Measurements from ENCODE around the gene NUDT14. TPM values are rescaled to one million over a fixed set of nuclear protein-coding genes. Genes with fewer than 3 reads are reported as not detected.

NUDT14 gene
- total RNA-seq, 2 donors from 2014 or later: 13.3 to 18.2 TPM

GRCh38 chr14:105200641-105201040 lies 19.5 kb upstream of the NUDT14 start:
- DNase-seq (no peak), ATAC-seq (replicated peaks in 1 of 2) (no peak)
- Mint-ChIP-seq H3K27ac (no peak overlapping the region), H3K4me3 (no peak overlapping the region), H3K27me3 (ENCODE audit: low read depth) (peaks cover 30% of the 10 kb centered on the region), H3K9me3 (no peaks in the 10 kb centered on the region), H3K4me1 (ENCODE audit: low read depth) (peaks cover 18% of the 10 kb centered on the region), H3K36me3 (ENCODE audit: insufficient read depth in 2 of 2) (no peaks in the 10 kb centered on the region)

- no peak overlapping the region for H3K27ac Mint-ChIP-seq
- no peaks in the 10 kb centered on the region for H3K9me3 Mint-ChIP-seq
- ATAC-seq (replicated peaks in 1 of 2) (no peak), DNase-seq (no peak)
- H3K4me3 Mint-ChIP-seq: no peak overlapping the region
- peaks cover 31% of the 10 kb centered on the region for H3K27me3 Mint-ChIP-seq (ENCODE audit: low read depth)
- peaks cover 20% of the 10 kb centered on the region for H3K4me1 Mint-ChIP-seq (ENCODE audit: low read depth)
- H3K36me3 Mint-ChIP-seq (ENCODE audit: insufficient read depth in 2 of 2): no peaks in the 10 kb centered on the region
Observed at GRCh38 chr14:105200074-105200473, 19.0 kb upstream of the NUDT14 start.

GRCh38 chr14:105199093-105199492 lies 18.0 kb upstream of the NUDT14 start:
- Mint-ChIP-seq H3K27ac (no peak overlapping the region), H3K9me3 (no peaks in the 10 kb centered on the region), H3K4me3 (no peak overlapping the region), H3K27me3 (ENCODE audit: low read depth) (peaks cover 39% of the 10 kb centered on the region), H3K4me1 (ENCODE audit: low read depth) (peaks cover 28% of the 10 kb centered on the region), H3K36me3 (ENCODE audit: insufficient read depth in 2 of 2) (no peaks in the 10 kb centered on the region)
- ATAC-seq (replicated peaks in 1 of 2) (no peak), DNase-seq (no peak)

- H3K27me3 Mint-ChIP-seq (ENCODE audit: low read depth): peaks cover 39% of the 10 kb centered on the region
- H3K9me3 Mint-ChIP-seq: no peaks in the 10 kb centered on the region
- DNase-seq (no peak), ATAC-seq (replicated peaks in 1 of 2) (no peak)
- H3K36me3 Mint-ChIP-seq (ENCODE audit: insufficient read depth in 2 of 2): no peaks in the 10 kb centered on the region
- no peak overlapping the region for H3K4me3 Mint-ChIP-seq
- H3K4me1 Mint-ChIP-seq (ENCODE audit: low read depth): peaks cover 33% of the 10 kb centered on the region
- H3K27ac Mint-ChIP-seq: no peak overlapping the region
Observed at GRCh38 chr14:105198588-105198987, 17.5 kb upstream of the NUDT14 start.

- DNase-seq (no peak), ATAC-seq (replicated peaks in 1 of 2) (no peak)
- peaks cover 39% of the 10 kb centered on the region for H3K27me3 Mint-ChIP-seq (ENCODE audit: low read depth)
Observed at GRCh38 chr14:105197211-105197641, 16.1 kb upstream of the NUDT14 start.

GRCh38 chr14:105196265-105196960 lies 15.3 kb upstream of the NUDT14 start:
- ATAC-seq (replicated peaks in 1 of 2) (no peak), DNase-seq (no peak)
- peaks cover 20% of the 10 kb centered on the region for H3K4me1 Mint-ChIP-seq (ENCODE audit: low read depth)
- no peaks in the 10 kb centered on the region for H3K9me3 Mint-ChIP-seq
- peaks cover 39% of the 10 kb centered on the region for H3K27me3 Mint-ChIP-seq (ENCODE audit: low read depth)
- peak overlapping the region in 1 of 2 donors; percentile 9 for H3K4me3 Mint-ChIP-seq
- no peak overlapping the region for H3K27ac Mint-ChIP-seq
- no peaks in the 10 kb centered on the region for H3K36me3 Mint-ChIP-seq (ENCODE audit: insufficient read depth in 2 of 2)

More at GRCh38 chr14:105197211-105197641, 16.1 kb upstream of the NUDT14 start:
- H3K9me3 Mint-ChIP-seq: no peaks in the 10 kb centered on the region
- H3K4me3 Mint-ChIP-seq: no peak overlapping the region
- peaks cover 28% of the 10 kb centered on the region for H3K4me1 Mint-ChIP-seq (ENCODE audit: low read depth)
- H3K36me3 Mint-ChIP-seq (ENCODE audit: insufficient read depth in 2 of 2): no peaks in the 10 kb centered on the region
- no peak overlapping the region for H3K27ac Mint-ChIP-seq

- H3K27me3 Mint-ChIP-seq (ENCODE audit: low read depth): peaks cover 39% of the 10 kb centered on the region
- no peak for ATAC-seq (replicated peaks in 1 of 2)
- peaks cover 19% of the 10 kb centered on the region for H3K4me1 Mint-ChIP-seq (ENCODE audit: low read depth)
Observed at GRCh38 chr14:105195522-105196264, 14.6 kb upstream of the NUDT14 start.

GRCh38 chr14:105195051-105195450 lies 13.9 kb upstream of the NUDT14 start:
- H3K27me3 Mint-ChIP-seq (ENCODE audit: low read depth): peaks cover 39% of the 10 kb centered on the region
- no peaks in the 10 kb centered on the region for H3K36me3 Mint-ChIP-seq (ENCODE audit: insufficient read depth in 2 of 2)
- peaks cover 19% of the 10 kb centered on the region for H3K4me1 Mint-ChIP-seq (ENCODE audit: low read depth)
- H3K9me3 Mint-ChIP-seq: no peaks in the 10 kb centered on the region
- H3K27ac Mint-ChIP-seq: no peak overlapping the region
- no peak for ATAC-seq (replicated peaks in 1 of 2)
- H3K4me3 Mint-ChIP-seq: no peak overlapping the region
- no peak for DNase-seq

More at GRCh38 chr14:105195522-105196264, 14.6 kb upstream of the NUDT14 start:
- Mint-ChIP-seq H3K4me3 (peak overlapping the region; percentile 40), H3K9me3 (no peaks in the 10 kb centered on the region), H3K36me3 (ENCODE audit: insufficient read depth in 2 of 2) (no peaks in the 10 kb centered on the region), H3K27ac (no peak overlapping the region)
- no peak for DNase-seq

- Mint-ChIP-seq H3K4me1 (ENCODE audit: low read depth) (peaks cover 19% of the 10 kb centered on the region), H3K27ac (no peak overlapping the region), H3K4me3 (peak overlapping the region; percentile 6 to 67), H3K27me3 (ENCODE audit: low read depth) (peaks cover 33% of the 10 kb centered on the region), H3K9me3 (no peaks in the 10 kb centered on the region), H3K36me3 (ENCODE audit: insufficient read depth in 2 of 2) (no peaks in the 10 kb centered on the region)
- ATAC-seq (replicated peaks in 1 of 2) (peak; percentile 22 to 33), DNase-seq (peak in 1 of 2 donors; percentile 39)
Observed at GRCh38 chr14:105193916-105194782, 13.0 kb upstream of the NUDT14 start.

- Mint-ChIP-seq H3K27ac (no peak overlapping the region), H3K4me1 (ENCODE audit: low read depth) (peaks cover 19% of the 10 kb centered on the region), H3K36me3 (ENCODE audit: insufficient read depth in 2 of 2) (peaks cover 0 to 1% of the 10 kb centered on the region in 2 donors), H3K4me3 (peak overlapping the region; percentile 7 to 58), H3K27me3 (ENCODE audit: low read depth) (peaks cover 22% of the 10 kb centered on the region), H3K9me3 (peaks cover 0 to 2% of the 10 kb centered on the region in 2 donors)
- DNase-seq: peak; percentile 50 to 59
- ATAC-seq (replicated peaks in 1 of 2): peak; percentile 68 to 69
Observed at GRCh38 chr14:105192866-105193731, 12.0 kb upstream of the NUDT14 start.

GRCh38 chr14:105187935-105188524 lies 6.9 kb upstream of the NUDT14 start:
- Mint-ChIP-seq H3K27me3 (ENCODE audit: low read depth) (no peaks in the 10 kb centered on the region), H3K9me3 (peaks cover 0 to 2% of the 10 kb centered on the region in 2 donors), H3K4me1 (ENCODE audit: low read depth) (no peaks in the 10 kb centered on the region), H3K27ac (no peak overlapping the region), H3K4me3 (no peak overlapping the region), H3K36me3 (ENCODE audit: insufficient read depth in 2 of 2) (peaks cover 0 to 1% of the 10 kb centered on the region in 2 donors)
- no peak for DNase-seq
- peak in 1 of 2 donors; percentile 40 for ATAC-seq (replicated peaks in 1 of 2)

- ATAC-seq (replicated peaks in 1 of 2) (no peak), DNase-seq (no peak)
- Mint-ChIP-seq H3K36me3 (ENCODE audit: insufficient read depth in 2 of 2) (peaks cover 0 to 1% of the 10 kb centered on the region in 2 donors), H3K27me3 (ENCODE audit: low read depth) (no peaks in the 10 kb centered on the region), H3K9me3 (peaks cover 0 to 2% of the 10 kb centered on the region in 2 donors), H3K4me3 (no peak overlapping the region), H3K4me1 (ENCODE audit: low read depth) (no peaks in the 10 kb centered on the region), H3K27ac (no peak overlapping the region)
Observed at GRCh38 chr14:105187116-105187515, 6.0 kb upstream of the NUDT14 start.
